ENCODE data around the gene MUC16.

MUC16 gene

DNA sequence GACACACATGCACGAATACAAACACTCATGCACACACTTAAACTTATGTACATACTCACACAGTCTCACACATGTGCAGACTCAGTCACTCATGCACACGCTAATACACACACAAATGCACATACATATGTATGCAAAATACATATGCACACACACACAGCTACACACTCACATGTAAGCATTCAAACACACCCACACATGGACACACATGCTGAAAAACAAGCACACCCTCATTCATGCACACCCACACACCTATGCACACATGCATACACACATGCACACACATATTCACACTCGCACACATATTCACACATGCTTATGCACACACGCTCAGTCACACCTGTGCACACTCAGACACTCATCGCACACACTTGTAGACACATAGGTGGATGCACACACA lies 9.3 kb downstream of the MUC16 start:
- no peak for DNase-seq

DNA sequence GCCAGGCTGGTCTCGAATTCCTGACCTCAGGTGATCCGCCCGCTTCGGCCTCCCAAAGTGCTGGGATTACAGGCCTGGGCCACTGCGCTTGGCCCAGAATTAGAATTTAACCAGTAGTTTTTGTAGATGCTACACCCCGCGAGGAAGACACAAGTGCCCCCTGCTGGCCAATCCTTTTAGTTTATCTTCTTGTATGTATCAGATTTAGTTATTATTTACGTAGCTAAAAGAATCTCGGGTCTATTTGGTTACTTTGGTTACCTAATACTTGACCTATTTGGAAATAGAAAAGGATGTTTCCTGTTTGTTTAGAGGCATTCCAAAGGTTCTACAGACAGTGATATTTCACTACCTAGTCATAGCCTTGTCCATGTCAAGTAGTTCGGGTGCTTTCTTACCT lies 22.0 kb downstream of the MUC16 start:
- DNase-seq: peak; percentile 67

DNA sequence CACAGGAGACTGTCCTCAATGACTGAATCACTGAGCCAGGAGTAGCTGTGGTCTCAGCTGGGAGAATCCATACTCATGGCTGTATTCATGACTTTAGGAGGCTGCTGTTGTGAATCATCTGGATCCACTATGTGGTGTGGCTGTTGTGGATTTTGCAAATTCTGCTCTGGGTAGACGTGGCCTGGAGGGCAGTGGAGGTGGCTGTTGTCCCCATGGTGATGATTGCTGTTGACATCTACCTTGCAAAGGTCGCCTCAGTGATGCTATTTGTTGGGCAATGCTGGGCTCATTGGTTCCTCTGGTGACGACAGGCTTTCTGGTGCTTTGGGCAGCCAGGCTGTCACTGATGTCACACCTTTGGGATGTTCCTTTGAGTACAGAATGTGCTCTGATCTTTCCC lies 23.9 kb downstream of the MUC16 start:
- no peak for DNase-seq

DNA sequence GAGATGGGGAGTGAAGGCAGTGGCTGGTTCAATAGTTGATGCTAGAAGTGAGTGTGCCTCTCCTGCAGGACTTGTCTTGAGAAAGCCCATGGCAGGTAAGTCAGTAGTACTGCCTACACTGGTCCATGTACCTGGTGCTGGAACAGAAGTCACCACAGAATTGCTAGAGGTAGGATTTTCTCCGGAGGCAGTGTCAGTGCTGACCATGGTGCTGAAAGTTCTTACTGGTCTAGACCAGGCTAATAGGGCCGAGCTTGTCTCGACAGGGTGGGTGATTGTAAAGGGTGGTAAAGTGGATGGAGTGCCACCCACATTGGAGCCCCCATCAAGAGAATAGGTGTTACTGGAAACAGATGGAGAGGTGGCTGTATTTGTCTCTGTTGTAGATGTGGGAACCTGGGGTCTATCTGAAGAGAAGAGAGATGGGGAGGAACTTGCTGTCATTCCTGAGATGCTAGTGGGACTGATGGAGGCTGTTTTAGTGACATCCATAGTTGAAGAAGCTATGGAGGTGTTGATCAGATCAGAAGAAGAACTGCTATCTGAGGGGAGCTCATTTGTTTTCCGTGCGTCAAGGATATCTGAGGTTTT lies 36.6 kb downstream of the MUC16 start:
- no peak for DNase-seq

DNA sequence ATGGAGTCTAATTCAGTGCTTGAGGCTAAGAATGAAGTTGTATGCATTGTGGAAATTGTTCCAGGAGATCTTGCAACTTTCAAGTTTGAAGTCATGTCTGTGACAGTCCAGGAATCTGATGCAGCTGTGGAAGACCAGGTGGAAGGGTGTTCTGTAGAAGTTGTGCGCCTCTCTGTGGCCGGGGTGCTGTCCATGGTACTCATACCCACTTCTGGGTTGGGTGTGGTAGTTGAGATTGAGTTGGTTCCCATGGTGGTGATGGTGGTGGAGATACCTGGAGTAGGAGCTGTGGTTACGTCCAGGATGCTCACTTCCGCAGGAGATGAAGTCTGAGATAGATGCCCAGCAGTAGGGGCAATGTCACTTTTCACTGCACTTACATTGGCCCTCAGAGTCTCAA lies 44.3 kb downstream of the MUC16 start:
- DNase-seq: no peak
